ENCODE results near the gene CALU.

Gene CALU

GRCh38 chr7:128755819-128756476, 16.8 kb downstream of the CALU start:
- no peak overlapping the region for H3K4me3 ChIP-seq (ENCODE audit: low read depth, low read length)
- no peak for DNase-seq (ENCODE audit: low read depth)
- TF ChIP-seq, protein P1, sequence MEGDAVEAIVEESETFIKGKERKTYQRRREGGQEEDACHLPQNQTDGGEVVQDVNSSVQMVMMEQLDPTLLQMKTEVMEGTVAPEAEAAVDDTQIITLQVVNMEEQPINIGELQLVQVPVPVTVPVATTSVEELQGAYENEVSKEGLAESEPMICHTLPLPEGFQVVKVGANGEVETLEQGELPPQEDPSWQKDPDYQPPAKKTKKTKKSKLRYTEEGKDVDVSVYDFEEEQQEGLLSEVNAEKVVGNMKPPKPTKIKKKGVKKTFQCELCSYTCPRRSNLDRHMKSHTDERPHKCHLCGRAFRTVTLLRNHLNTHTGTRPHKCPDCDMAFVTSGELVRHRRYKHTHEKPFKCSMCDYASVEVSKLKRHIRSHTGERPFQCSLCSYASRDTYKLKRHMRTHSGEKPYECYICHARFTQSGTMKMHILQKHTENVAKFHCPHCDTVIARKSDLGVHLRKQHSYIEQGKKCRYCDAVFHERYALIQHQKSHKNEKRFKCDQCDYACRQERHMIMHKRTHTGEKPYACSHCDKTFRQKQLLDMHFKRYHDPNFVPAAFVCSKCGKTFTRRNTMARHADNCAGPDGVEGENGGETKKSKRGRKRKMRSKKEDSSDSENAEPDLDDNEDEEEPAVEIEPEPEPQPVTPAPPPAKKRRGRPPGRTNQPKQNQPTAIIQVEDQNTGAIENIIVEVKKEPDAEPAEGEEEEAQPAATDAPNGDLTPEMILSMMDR (IDR thresholded peaks at IDR 0.05; ENCODE audit: control insufficient read depth, extremely low read depth, insufficient read depth): no peak

GRCh38 chr7:128757203-128757602, 18.0 kb downstream of the CALU start:
- no peak for DNase-seq (ENCODE audit: low read depth)
- H3K4me3 ChIP-seq (ENCODE audit: low read depth, low read length): no peak overlapping the region
- TF ChIP-seq, protein P1 (IDR thresholded peaks at IDR 0.05; ENCODE audit: control insufficient read depth, extremely low read depth, insufficient read depth): no peak

GRCh38 chr7:128758553-128758952, 19.4 kb downstream of the CALU start:
- DNase-seq (ENCODE audit: low read depth): no peak
- H3K4me3 ChIP-seq (ENCODE audit: low read depth, low read length): no peak overlapping the region
- TF ChIP-seq, protein P1 (IDR thresholded peaks at IDR 0.05; ENCODE audit: control insufficient read depth, extremely low read depth, insufficient read depth): no peak

- DNase-seq (ENCODE audit: low read depth): no peak
- H3K4me3 ChIP-seq (ENCODE audit: low read depth, low read length): no peak overlapping the region
- TF ChIP-seq, protein P1 (IDR thresholded peaks at IDR 0.05; ENCODE audit: control insufficient read depth, extremely low read depth, insufficient read depth): no peak
Observed at GRCh38 chr7:128759242-128759641, 20.1 kb downstream of the CALU start.

DNA sequence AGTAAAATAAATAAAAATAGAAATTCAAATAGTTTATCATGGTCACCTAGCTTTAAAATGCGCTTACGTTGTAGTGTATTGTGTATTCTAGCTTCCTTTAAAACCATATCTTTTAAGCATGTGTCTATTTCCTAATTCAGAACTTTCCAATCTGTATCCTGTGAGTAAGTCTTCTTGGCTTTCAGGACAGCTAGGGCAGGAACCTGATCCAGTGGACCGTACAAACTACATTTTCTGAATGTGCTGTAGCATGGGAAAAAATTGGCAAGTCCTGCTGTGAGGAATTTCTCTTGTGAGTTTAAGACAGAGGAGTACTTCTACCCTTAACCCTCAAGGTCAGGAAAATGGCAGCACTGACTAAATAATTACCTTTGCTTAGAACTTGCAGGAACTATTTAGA, 24.4 kb downstream of the CALU start:
- TF ChIP-seq, protein P1 (IDR thresholded peaks at IDR 0.05; ENCODE audit: control insufficient read depth, extremely low read depth, insufficient read depth): no peak
- DNase-seq (ENCODE audit: low read depth): no peak
- H3K4me3 ChIP-seq (ENCODE audit: low read depth, low read length): no peak overlapping the region

DNA sequence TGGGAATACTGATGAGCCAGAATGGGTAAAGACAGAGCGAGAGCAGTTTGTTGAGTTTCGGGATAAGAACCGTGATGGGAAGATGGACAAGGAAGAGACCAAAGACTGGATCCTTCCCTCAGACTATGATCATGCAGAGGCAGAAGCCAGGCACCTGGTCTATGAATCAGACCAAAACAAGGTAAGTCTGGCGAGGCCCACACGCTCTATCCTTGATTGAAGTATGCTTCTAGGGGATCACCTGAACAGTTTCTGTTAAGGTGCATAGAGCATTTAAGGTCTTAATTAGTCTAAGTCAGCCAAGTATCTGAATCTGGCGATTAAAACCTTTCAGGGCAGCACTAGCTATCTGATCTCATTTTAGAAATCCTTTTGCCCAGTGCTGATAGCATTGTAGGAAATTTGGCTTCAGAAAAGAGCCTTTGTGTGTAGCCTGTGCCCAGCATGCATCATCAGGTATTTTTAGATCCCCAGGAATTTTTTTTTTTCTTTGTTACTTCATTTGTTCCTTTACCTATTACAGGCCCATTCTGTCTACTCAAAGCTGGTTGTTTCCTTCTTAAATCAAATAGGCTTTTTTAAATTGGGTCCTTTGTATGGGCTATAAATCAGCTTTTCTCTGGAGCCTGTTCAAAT, 28.4 kb downstream of the CALU start:
- H3K4me3 ChIP-seq (ENCODE audit: low read depth, low read length): no peak overlapping the region
- TF ChIP-seq, protein P1 (IDR thresholded peaks at IDR 0.05; ENCODE audit: control insufficient read depth, extremely low read depth, insufficient read depth): no peak
- DNase-seq (ENCODE audit: low read depth): no peak

- DNase-seq (ENCODE audit: low read depth): no peak
- TF ChIP-seq, protein P1 (IDR thresholded peaks at IDR 0.05; ENCODE audit: control insufficient read depth, extremely low read depth, insufficient read depth): no peak
- H3K4me3 ChIP-seq (ENCODE audit: low read depth, low read length): no peak overlapping the region
Observed at GRCh38 chr7:128770233-128770632, 31.1 kb downstream of the CALU start.
